ENCODE measurements around the gene PCDHB13.
"Not testable (repeated sequence)": the region's sequence is repeated elsewhere in the genome, so short reads cannot be mapped to it uniquely, and the experiment has no call there.

Gene PCDHB13
- 0 to 0.26 reads per million in 2 experiments for total RNA-seq

- DNase-seq (ENCODE audit: low read depth): peak; percentile 10
These were observed at the start of gene PCDHB13 for GRCh38 chr5:141213656-141214339. Gene PCDHB13 (plus strand): TSS chr5:141213919. CDS start chr5:141214124, 205 bp downstream.

DNA sequence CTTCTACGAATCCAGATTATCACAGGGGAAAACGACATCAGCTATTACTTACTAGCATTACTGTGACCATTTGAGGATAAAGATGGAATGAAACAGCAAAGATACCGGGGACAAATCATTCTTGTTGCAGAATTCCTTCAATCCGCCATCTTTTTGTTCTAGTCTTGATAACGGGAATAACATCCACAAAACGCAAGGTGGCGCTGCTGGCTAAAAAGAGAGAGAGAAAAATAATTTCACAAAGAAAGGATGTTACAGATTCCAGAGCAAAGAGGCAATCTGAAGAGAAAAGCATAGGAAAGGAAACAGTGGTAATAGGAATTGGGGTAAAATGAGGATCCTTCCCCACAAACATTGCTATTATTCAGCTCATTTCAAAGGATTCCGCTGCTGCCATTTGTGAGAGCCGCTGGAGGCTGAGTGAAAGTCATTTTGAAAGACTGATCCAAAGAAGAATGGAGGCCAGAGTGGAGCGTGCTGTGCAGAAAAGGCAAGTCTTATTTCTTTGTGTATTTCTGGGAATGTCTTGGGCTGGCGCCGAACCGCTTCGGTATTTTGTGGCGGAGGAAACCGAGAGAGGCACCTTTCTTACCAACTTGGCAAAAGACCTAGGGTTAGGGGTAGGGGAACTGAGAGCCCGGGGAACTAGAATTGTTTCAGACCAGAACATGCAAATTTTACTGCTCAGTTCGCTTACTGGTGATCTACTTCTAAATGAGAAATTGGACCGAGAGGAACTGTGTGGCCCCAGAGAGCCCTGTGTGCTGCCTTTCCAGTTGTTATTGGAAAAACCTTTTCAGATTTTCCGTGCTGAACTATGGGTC, 41.1 kb upstream of the PCDHB13 start, which contains the start of gene PCDHB7:
Gene PCDHB7, plus strand, starts transcription at position 264 of the 824 bp plus-strand sequence. Its CDS starts 192 bp downstream, at position 456.
- no peak for DNase-seq (ENCODE audit: low read depth)

DNA sequence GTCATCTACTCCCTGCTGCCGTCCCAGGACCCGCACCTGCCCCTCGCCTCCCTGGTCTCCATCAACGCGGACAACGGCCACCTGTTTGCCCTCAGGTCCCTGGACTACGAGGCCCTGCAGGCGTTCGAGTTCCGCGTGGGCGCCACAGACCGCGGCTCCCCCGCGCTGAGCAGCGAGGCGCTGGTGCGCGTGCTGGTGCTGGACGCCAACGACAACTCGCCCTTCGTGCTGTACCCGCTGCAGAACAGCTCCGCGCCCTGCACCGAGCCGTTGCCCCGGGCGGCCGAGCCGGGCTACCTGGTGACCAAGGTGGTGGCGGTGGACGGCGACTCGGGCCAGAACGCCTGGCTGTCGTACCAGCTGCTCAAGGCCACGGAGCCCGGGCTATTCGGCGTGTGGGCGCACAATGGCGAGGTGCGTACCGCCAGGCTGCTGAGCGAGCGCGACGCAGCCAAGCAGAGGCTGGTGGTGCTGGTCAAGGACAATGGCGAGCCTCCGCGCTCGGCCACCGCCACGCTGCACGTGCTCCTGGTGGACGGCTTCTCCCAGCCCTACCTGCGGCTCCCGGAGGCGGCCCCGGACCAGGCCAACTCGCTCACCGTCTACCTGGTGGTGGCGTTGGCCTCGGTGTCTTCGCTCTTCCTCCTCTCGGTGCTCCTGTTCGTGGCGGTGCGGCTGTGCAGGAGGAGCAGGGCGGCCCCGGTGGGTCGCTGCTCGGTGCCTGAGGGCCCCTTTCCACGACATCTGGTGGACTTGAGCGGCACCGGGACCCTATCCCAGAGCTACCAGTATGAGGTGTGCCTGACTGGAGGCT, 39.2 kb upstream of the PCDHB13 start:
- DNase-seq (ENCODE audit: low read depth): not testable (repeated sequence)

- DNase-seq (ENCODE audit: low read depth): no peak
These were observed 37.8 kb upstream of the PCDHB13 start for GRCh38 chr5:141175933-141176332.

GRCh38 chr5:141177577-141178191, 36.0 kb upstream of the PCDHB13 start, which contains the start of gene PCDHB8:
Gene PCDHB8 (plus strand): TSS chr5:141177790. CDS start chr5:141178035, 245 bp downstream.
- not testable (repeated sequence) for DNase-seq (ENCODE audit: low read depth)

GRCh38 chr5:141179371-141179770, 34.3 kb upstream of the PCDHB13 start:
- DNase-seq (ENCODE audit: low read depth): not testable (repeated sequence)

GRCh38 chr5:141179876-141180275, 33.8 kb upstream of the PCDHB13 start:
- DNase-seq (ENCODE audit: low read depth): not testable (repeated sequence)

GRCh38 chr5:141180313-141180712, 33.4 kb upstream of the PCDHB13 start:
- DNase-seq (ENCODE audit: low read depth): no peak

- no peak for DNase-seq (ENCODE audit: low read depth)
These were observed 31.5 kb upstream of the PCDHB13 start, which contains the start of gene PCDHB16 for GRCh38 chr5:141182248-141182647. Gene PCDHB16 (plus strand): TSS chr5:141182387. CDS start chr5:141182560, 173 bp downstream.

DNA sequence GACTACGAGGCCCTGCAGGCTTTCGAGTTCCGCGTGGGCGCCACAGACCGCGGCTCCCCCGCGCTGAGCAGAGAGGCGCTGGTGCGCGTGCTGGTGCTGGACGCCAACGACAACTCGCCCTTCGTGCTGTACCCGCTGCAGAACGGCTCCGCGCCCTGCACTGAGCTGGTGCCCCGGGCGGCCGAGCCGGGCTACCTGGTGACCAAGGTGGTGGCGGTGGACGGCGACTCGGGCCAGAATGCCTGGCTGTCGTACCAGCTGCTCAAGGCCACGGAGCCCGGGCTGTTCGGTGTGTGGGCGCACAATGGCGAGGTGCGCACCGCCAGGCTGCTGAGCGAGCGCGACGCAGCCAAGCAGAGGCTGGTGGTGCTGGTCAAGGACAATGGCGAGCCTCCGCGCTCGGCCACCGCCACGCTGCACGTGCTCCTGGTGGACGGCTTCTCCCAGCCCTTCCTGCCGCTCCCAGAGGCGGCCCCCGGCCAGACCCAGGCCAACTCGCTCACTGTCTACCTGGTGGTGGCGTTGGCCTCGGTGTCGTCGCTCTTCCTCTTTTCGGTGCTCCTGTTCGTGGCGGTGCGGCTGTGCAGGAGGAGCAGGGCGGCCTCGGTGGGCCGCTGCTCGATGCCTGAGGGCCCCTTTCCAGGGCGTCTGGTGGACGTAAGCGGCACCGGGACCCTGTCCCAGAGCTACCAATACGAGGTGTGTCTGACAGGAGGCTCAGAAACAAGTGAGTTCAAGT, 29.4 kb upstream of the PCDHB13 start:
- DNase-seq (ENCODE audit: low read depth): not testable (repeated sequence)

- DNase-seq (ENCODE audit: low read depth): peak; percentile 11
These were observed 26.7 kb upstream of the PCDHB13 start, which contains the start of gene PCDHB9 for GRCh38 chr5:141186897-141187512. Gene PCDHB9 (plus strand): TSS chr5:141187161. CDS start chr5:141187319, 158 bp downstream.

- DNase-seq (ENCODE audit: low read depth): not testable (repeated sequence)
These were observed 25.0 kb upstream of the PCDHB13 start for GRCh38 chr5:141188682-141189081.

- not testable (repeated sequence) for DNase-seq (ENCODE audit: low read depth)
These were observed 24.6 kb upstream of the PCDHB13 start for GRCh38 chr5:141189131-141189530.

- no peak for DNase-seq (ENCODE audit: low read depth)
These were observed 21.5 kb upstream of the PCDHB13 start, which contains the start of gene PCDHB10 for GRCh38 chr5:141192110-141192725. Gene PCDHB10 (plus strand): TSS chr5:141192353. CDS start chr5:141192553, 200 bp downstream.

DNA sequence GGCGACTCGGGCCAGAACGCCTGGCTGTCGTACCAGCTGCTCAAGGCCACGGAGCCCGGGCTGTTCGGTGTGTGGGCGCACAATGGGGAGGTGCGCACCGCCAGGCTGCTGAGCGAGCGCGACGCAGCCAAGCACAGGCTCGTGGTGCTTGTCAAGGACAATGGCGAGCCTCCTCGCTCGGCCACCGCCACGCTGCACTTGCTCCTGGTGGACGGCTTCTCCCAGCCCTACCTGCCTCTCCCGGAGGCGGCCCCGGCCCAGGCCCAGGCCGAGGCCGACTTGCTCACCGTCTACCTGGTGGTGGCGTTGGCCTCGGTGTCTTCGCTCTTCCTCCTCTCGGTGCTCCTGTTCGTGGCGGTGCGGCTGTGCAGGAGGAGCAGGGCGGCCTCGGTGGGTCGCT, 19.4 kb upstream of the PCDHB13 start:
- not testable (repeated sequence) for DNase-seq (ENCODE audit: low read depth)

DNA sequence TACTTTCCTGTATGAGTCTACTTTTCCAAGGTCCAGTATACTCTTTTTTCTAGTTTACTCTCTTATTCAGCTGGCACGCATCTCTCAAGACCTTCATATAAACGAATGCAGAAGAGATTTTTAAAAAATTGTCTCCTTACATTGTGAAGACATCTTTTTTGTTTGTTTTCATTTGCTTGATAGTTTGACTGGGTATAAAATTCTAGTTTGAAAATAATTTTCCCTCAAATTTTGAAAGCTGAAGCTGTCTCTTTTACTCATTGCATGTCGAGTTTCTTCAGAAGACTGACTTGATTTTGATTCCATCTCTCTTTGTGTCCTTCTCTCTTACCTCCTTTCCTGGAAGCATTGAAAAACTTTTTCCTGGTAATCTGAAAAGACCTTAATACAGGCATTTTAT, 17.4 kb upstream of the PCDHB13 start:
- DNase-seq (ENCODE audit: low read depth): no peak

DNA sequence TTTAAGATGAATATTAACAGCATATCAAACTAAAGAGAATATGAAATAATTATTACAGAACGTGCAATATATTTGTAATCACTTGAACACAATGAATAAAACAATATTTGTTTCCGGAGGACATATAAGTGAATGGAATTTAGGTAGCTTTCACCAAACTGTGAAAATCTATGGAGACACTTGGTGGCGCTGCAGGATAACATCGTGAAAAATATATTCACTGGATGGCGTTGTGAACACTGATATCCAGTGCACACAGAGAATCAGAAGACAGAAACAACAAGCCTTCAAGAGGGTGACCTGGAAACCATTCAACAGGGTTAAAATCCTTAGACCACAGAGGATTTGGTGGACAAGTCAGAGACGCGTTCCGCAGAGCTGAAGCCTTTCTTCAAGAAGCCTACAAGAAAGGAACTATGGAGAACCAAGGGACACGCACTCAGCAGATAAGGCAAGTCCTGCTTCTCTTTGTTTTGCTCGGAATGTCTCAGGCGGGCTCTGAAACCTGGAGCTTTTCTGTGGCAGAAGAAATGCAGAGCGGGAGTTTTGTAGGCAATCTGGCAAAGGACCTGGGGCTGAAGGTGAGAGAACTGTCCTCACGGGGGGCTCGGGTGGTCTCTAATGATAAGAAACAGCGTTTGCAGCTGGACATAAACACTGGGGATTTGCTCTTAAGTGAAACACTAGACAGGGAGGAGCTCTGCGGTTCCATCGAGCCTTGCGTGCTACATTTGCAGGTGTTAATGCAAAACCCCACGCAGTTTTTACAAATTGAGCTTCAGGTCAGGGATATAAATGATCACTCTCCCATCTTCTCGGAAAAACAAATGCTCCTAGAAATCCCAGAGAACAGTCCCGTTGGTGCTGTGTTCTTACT, 14.1 kb upstream of the PCDHB13 start, which contains the start of gene PCDHB11:
Gene PCDHB11, plus strand, starts transcription at position 269 of the 877 bp plus-strand sequence. Its CDS starts 148 bp downstream, at position 417.
- DNase-seq (ENCODE audit: low read depth): no peak

- DNase-seq (ENCODE audit: low read depth): not testable (repeated sequence)
These were observed 12.6 kb upstream of the PCDHB13 start for GRCh38 chr5:141201126-141201525.
